SW480 (cell line): Measurements from ENCODE around the gene LAMC1.

Source experiments
- DNase-seq: peaks from one replicate; pipeline ENCODE4 v3.0.0-alpha.2; 2016; ENCODE audit warnings: low spot score

The LAMC1 gene

GRCh38 chr1:183023146-183023600 lies at the start of gene LAMC1:
Gene LAMC1 (plus strand): TSS chr1:183023420. CDS start chr1:183023717, 297 bp downstream.
- peak; percentile 70 for DNase-seq

- no peak for DNase-seq
These were observed 48.6 kb upstream of the LAMC1 start for GRCh38 chr1:182974506-182975191.

- DNase-seq, result no peak
These were observed 45.7 kb upstream of the LAMC1 start for GRCh38 chr1:182977480-182977879.

GRCh38 chr1:182978151-182978853 lies 44.9 kb upstream of the LAMC1 start:
- DNase-seq, result no peak

GRCh38 chr1:182984138-182984537 lies 39.1 kb upstream of the LAMC1 start:
- no peak for DNase-seq

GRCh38 chr1:182984621-182985020 lies 38.6 kb upstream of the LAMC1 start:
- no peak for DNase-seq

GRCh38 chr1:182985876-182986275 lies 37.3 kb upstream of the LAMC1 start:
- DNase-seq, result no peak

- no peak for DNase-seq
These were observed 32.6 kb upstream of the LAMC1 start for GRCh38 chr1:182990413-182991144.

- DNase-seq, result no peak
These were observed 29.5 kb upstream of the LAMC1 start for GRCh38 chr1:182993746-182994145.

- no peak for DNase-seq
These were observed 27.3 kb upstream of the LAMC1 start for GRCh38 chr1:182995894-182996293.

- no peak for DNase-seq
These were observed 26.4 kb upstream of the LAMC1 start for GRCh38 chr1:182996816-182997215.

- DNase-seq, result no peak
These were observed 24.7 kb upstream of the LAMC1 start for GRCh38 chr1:182998482-182998881.

GRCh38 chr1:183000167-183000962 lies 22.9 kb upstream of the LAMC1 start:
- DNase-seq, result no peak

GRCh38 chr1:183002267-183002666 lies 21.0 kb upstream of the LAMC1 start:
- no peak for DNase-seq

- no peak for DNase-seq
These were observed 20.4 kb upstream of the LAMC1 start for GRCh38 chr1:183002797-183003196.

- no peak for DNase-seq
These were observed 20.0 kb upstream of the LAMC1 start for GRCh38 chr1:183003203-183003602.

GRCh38 chr1:183004141-183004540 lies 19.1 kb upstream of the LAMC1 start:
- DNase-seq, result no peak

GRCh38 chr1:183011859-183012258 lies 11.4 kb upstream of the LAMC1 start:
- no peak for DNase-seq

- no peak for DNase-seq
These were observed 10.8 kb upstream of the LAMC1 start for GRCh38 chr1:183012301-183012994.

- DNase-seq, result no peak
These were observed 4.0 kb upstream of the LAMC1 start for GRCh38 chr1:183019139-183019740.

GRCh38 chr1:183019860-183020259 lies 3.4 kb upstream of the LAMC1 start:
- DNase-seq, result peak; percentile 10
